ENCODE results near the gene NR0B2.

Gene NR0B2

DNA sequence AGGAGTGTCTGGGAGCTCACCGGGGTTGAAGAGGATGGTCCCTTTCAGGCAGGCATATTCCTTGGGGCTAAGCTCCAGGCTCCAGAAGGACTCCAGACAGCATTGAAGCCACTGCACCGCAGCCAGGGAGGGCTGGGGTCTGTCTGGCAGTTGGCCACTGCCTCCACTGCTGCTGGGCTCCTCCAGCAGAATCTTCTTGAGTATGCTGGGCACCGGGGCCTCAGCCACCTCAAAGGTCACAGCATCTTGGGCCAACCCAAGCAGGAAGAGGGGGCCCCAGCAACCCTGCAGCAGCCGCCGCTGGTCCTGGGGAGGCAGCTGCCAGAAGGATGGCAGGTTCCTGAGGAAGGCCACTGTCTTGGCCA lies 404 bp downstream of the NR0B2 start:
- no peaks in the 10 kb centered on the region for H3K9me3 Mint-ChIP-seq
- DNase-seq, result no peak
- no peak overlapping the region for H3K4me3 Mint-ChIP-seq
- no peaks in the 10 kb centered on the region for H3K36me3 Mint-ChIP-seq (ENCODE audit: low read depth)
- no peaks in the 10 kb centered on the region for H3K4me1 Mint-ChIP-seq (ENCODE audit: low read depth)
- H3K27ac Mint-ChIP-seq, result no peak overlapping the region
- H3K27me3 Mint-ChIP-seq, result no peaks in the 10 kb centered on the region

GRCh38 chr1:26912147-26912490 lies 1.7 kb downstream of the NR0B2 start:
- Mint-ChIP-seq H3K27ac (no peak overlapping the region), H3K4me1 (ENCODE audit: low read depth) (no peaks in the 10 kb centered on the region), H3K27me3 (no peaks in the 10 kb centered on the region), H3K36me3 (ENCODE audit: low read depth) (no peaks in the 10 kb centered on the region), H3K9me3 (no peaks in the 10 kb centered on the region), H3K4me3 (no peak overlapping the region)
- no peak for DNase-seq

GRCh38 chr1:26911399-26912146 lies 2.2 kb downstream of the NR0B2 start:
- H3K4me1 Mint-ChIP-seq (ENCODE audit: low read depth), result no peaks in the 10 kb centered on the region
- H3K9me3 Mint-ChIP-seq, result no peaks in the 10 kb centered on the region
- no peak overlapping the region for H3K27ac Mint-ChIP-seq
- no peak for DNase-seq
- no peaks in the 10 kb centered on the region for H3K27me3 Mint-ChIP-seq
- no peaks in the 10 kb centered on the region for H3K36me3 Mint-ChIP-seq (ENCODE audit: low read depth)
- H3K4me3 Mint-ChIP-seq, result no peak overlapping the region

GRCh38 chr1:26910343-26911160 lies 3.2 kb downstream of the NR0B2 start:
- H3K27me3 Mint-ChIP-seq, result no peaks in the 10 kb centered on the region
- no peak overlapping the region for H3K27ac Mint-ChIP-seq
- DNase-seq, result no peak
- no peak overlapping the region for H3K4me3 Mint-ChIP-seq
- no peaks in the 10 kb centered on the region for H3K9me3 Mint-ChIP-seq
- H3K4me1 Mint-ChIP-seq (ENCODE audit: low read depth), result no peaks in the 10 kb centered on the region
- H3K36me3 Mint-ChIP-seq (ENCODE audit: low read depth), result no peaks in the 10 kb centered on the region

DNA sequence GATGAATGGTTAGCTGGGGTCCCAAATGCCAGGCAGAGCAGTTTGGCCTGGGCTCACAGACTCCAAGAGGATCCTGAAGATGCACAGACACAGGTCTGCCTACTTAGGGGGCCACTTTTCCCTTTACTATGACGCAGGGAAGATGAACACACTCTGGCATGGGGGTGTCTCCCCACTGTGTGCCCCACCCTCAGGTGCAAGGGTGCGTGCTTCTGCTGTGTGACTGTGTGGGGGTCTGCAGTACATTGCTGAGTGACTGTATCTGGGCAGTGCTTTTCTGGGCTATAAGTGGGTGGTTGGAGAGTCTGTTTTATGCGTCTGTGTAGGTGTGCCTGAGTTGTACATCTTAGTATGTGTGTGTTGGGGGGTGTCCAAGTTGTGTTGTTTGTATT lies 3.8 kb downstream of the NR0B2 start:
- no peaks in the 10 kb centered on the region for H3K4me1 Mint-ChIP-seq (ENCODE audit: low read depth)
- no peak for DNase-seq
- no peaks in the 10 kb centered on the region for H3K36me3 Mint-ChIP-seq (ENCODE audit: low read depth)
- no peak overlapping the region for H3K4me3 Mint-ChIP-seq
- H3K27ac Mint-ChIP-seq, result no peak overlapping the region
- H3K9me3 Mint-ChIP-seq, result no peaks in the 10 kb centered on the region
- no peaks in the 10 kb centered on the region for H3K27me3 Mint-ChIP-seq

- H3K27ac Mint-ChIP-seq, result no peak overlapping the region
- no peak for DNase-seq
- H3K4me3 Mint-ChIP-seq, result no peak overlapping the region
- no peaks in the 10 kb centered on the region for H3K9me3 Mint-ChIP-seq
- no peaks in the 10 kb centered on the region for H3K36me3 Mint-ChIP-seq (ENCODE audit: low read depth)
- peaks cover 2% of the 10 kb centered on the region for H3K4me1 Mint-ChIP-seq (ENCODE audit: low read depth)
- no peaks in the 10 kb centered on the region for H3K27me3 Mint-ChIP-seq
Observed at GRCh38 chr1:26907071-26907917, 6.5 kb downstream of the NR0B2 start.

- peak overlapping the region; percentile 96 for H3K27ac Mint-ChIP-seq
- H3K4me3 Mint-ChIP-seq, result peak overlapping the region; percentile 90
- no peaks in the 10 kb centered on the region for H3K27me3 Mint-ChIP-seq
- H3K4me1 Mint-ChIP-seq (ENCODE audit: low read depth), result peaks cover 37% of the 10 kb centered on the region
- DNase-seq, result no peak
- no peaks in the 10 kb centered on the region for H3K9me3 Mint-ChIP-seq
- peaks cover 38% of the 10 kb centered on the region for H3K36me3 Mint-ChIP-seq (ENCODE audit: low read depth)
Observed at GRCh38 chr1:26900815-26901511, 12.8 kb downstream of the NR0B2 start.

- H3K27me3 Mint-ChIP-seq, result no peaks in the 10 kb centered on the region
- peaks cover 37% of the 10 kb centered on the region for H3K4me1 Mint-ChIP-seq (ENCODE audit: low read depth)
- H3K9me3 Mint-ChIP-seq, result no peaks in the 10 kb centered on the region
- H3K36me3 Mint-ChIP-seq (ENCODE audit: low read depth), result peaks cover 46% of the 10 kb centered on the region
- H3K27ac Mint-ChIP-seq, result peak within 1 kb of the TSS; percentile 96
- peak within 1 kb of the TSS; percentile 90 for H3K4me3 Mint-ChIP-seq
- DNase-seq, result peak; percentile 87
Observed at GRCh38 chr1:26900001-26900814, 13.6 kb downstream of the NR0B2 start, which contains the start of gene GPATCH3. Gene GPATCH3, minus strand, starts transcription at chr1:26900467. Its CDS starts 25 bp downstream, at chr1:26900442.

DNA sequence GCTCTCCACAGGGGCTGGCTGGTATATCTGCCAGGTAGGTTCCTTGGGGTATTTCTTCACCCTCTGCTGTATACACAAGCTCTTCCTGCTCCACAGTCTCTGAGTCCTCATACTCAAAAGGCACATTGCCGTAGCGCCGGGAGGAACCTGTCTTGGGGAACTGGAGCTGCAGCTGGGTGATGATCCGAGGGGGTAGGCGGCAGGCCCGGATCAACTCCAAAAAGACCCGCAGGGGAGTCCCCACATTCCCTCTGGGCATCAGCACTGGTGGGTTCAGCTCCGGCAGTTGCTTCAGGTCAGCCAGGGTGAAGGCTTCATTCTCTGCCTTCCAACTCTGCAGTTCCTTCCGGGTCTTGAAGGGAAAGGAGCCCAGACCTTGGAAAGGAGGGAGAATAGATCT lies 16.4 kb downstream of the NR0B2 start:
- Mint-ChIP-seq H3K36me3 (ENCODE audit: low read depth) (peaks cover 75% of the 10 kb centered on the region), H3K4me3 (no peak overlapping the region), H3K27ac (no peak overlapping the region)

GRCh38 chr1:26894263-26894662 lies 19.5 kb downstream of the NR0B2 start:
- H3K27ac Mint-ChIP-seq, result peak overlapping the region; percentile 7
- H3K9me3 Mint-ChIP-seq, result no peaks in the 10 kb centered on the region
- no peak overlapping the region for H3K4me3 Mint-ChIP-seq
- H3K27me3 Mint-ChIP-seq, result no peaks in the 10 kb centered on the region
- DNase-seq, result no peak
- H3K4me1 Mint-ChIP-seq (ENCODE audit: low read depth), result peaks cover 29% of the 10 kb centered on the region
- peaks cover 89% of the 10 kb centered on the region for H3K36me3 Mint-ChIP-seq (ENCODE audit: low read depth)

More for the DNA sequence above, 16.4 kb downstream of the NR0B2 start:
- Mint-ChIP-seq H3K27me3 (no peaks in the 10 kb centered on the region), H3K9me3 (no peaks in the 10 kb centered on the region), H3K4me1 (ENCODE audit: low read depth) (peaks cover 35% of the 10 kb centered on the region)
- no peak for DNase-seq

GRCh38 chr1:26890467-26890796 lies 23.3 kb downstream of the NR0B2 start:
- H3K27me3 Mint-ChIP-seq, result no peaks in the 10 kb centered on the region
- H3K9me3 Mint-ChIP-seq, result no peaks in the 10 kb centered on the region
- no peak for DNase-seq
- peaks cover 32% of the 10 kb centered on the region for H3K4me1 Mint-ChIP-seq (ENCODE audit: low read depth)
- H3K36me3 Mint-ChIP-seq (ENCODE audit: low read depth), result peaks cover 94% of the 10 kb centered on the region
- peak overlapping the region; percentile 94 for H3K27ac Mint-ChIP-seq
- peak overlapping the region; percentile 93 for H3K4me3 Mint-ChIP-seq

- Mint-ChIP-seq H3K27ac (peak within 1 kb of the TSS; percentile 94), H3K9me3 (no peaks in the 10 kb centered on the region), H3K4me1 (ENCODE audit: low read depth) (peaks cover 36% of the 10 kb centered on the region), H3K36me3 (ENCODE audit: low read depth) (peaks cover 94% of the 10 kb centered on the region), H3K4me3 (peak within 1 kb of the TSS; percentile 93), H3K27me3 (no peaks in the 10 kb centered on the region)
- peak; percentile 86 for DNase-seq
Observed at GRCh38 chr1:26889551-26890466, 24.0 kb downstream of the NR0B2 start, which contains the start of gene GPN2. Gene GPN2, minus strand, starts transcription at chr1:26890283. Its CDS starts 187 bp downstream, at chr1:26890096.

- H3K27me3 Mint-ChIP-seq, result no peaks in the 10 kb centered on the region
- peaks cover 36% of the 10 kb centered on the region for H3K4me1 Mint-ChIP-seq (ENCODE audit: low read depth)
- H3K9me3 Mint-ChIP-seq, result no peaks in the 10 kb centered on the region
- H3K36me3 Mint-ChIP-seq (ENCODE audit: low read depth), result peaks cover 94% of the 10 kb centered on the region
- peak overlapping the region; percentile 94 for H3K27ac Mint-ChIP-seq
- H3K4me3 Mint-ChIP-seq, result peak overlapping the region; percentile 93
- no peak for DNase-seq
Observed at GRCh38 chr1:26888231-26888630, 25.5 kb downstream of the NR0B2 start.

All from activated T-cell treated with anti-CD3 and anti-CD28 coated beads, Interleukin-2, amount 50 U/mL, for 24 hours (primary cell).